Measurements from ENCODE around the gene TMEM141. TPM values are rescaled to one million over a fixed set of nuclear protein-coding genes. Genes with fewer than 3 reads are reported as not detected.
A peak's percentile ranks its signal among the peaks of the same experiment; 100 is the strongest.

Gene TMEM141
- total and polyA plus RNA-seq, 2 donors (not counting 3 experiments of a cell fraction or from before 2014, with no cell fraction given) = 43.2 to 146 TPM

- Histone ChIP-seq H3K4me3 (replicated peaks in 1 of 3; ENCODE audit: insufficient read depth in 1 of 3, low read depth in 1 of 3, low read length in 3 of 3) (peak overlapping the region; percentile 78 to 98 (median 90)), H3K79me2 (ENCODE audit: control insufficient read depth, insufficient read depth, low read length) (peaks cover 47% of the 10 kb centered on the region), H4K20me1 (replicated peaks; ENCODE audit: control insufficient read depth, extremely low read depth, insufficient read depth, low read length) (no peaks in the 10 kb centered on the region), H3K9me3 (replicated peaks; ENCODE audit: control insufficient read depth, insufficient read depth, low read length) (no peaks in the 10 kb centered on the region), H3K9ac (replicated peaks; ENCODE audit: extremely low read depth, insufficient read depth, low read length) (peak overlapping the region; percentile 80), H3K36me3 (ENCODE audit: control insufficient read depth in 2 of 2, extremely low read depth in 1 of 2, insufficient read depth in 2 of 2, low read length in 2 of 2) (peaks cover 3 to 6% of the 10 kb centered on the region in 2 experiments), H2AFZ (ENCODE audit: low read depth, low read length) (no peak overlapping the region), H3K27ac (ENCODE audit: insufficient read depth, low read depth, low read length) (no peak overlapping the region), H3K4me2 (ENCODE audit: insufficient read depth, low read length) (peak overlapping the region; percentile 70), H3K4me1 (ENCODE audit: control insufficient read depth, extremely low read depth, insufficient read depth, low read length) (peaks cover 15% of the 10 kb centered on the region), H3K27me3 (ENCODE audit: control insufficient read depth in 2 of 2, insufficient read depth in 2 of 2, low read length in 2 of 2) (no peaks in the 10 kb centered on the region), H3K9me1 (replicated peaks; ENCODE audit: control insufficient read depth, extremely low read depth, insufficient read depth, low read length) (no peaks in the 10 kb centered on the region)
- intact Hi-C loops (cut with micrococcal nuclease) = loop anchor here (5.0 kb wide), 1 partner anchor 34 kb away; the partner anchor contains the start of gene AJM1
- POLR2A ChIA-PET = no interaction called here
- TF ChIP-seq JUN (IDR thresholded peaks at IDR 0.05; ENCODE audit: borderline replicate concordance, insufficient read depth, insufficient read length, low read depth) (no peak), POLR2AphosphoS5 (IDR thresholded peaks at IDR 0.05; ENCODE audit: insufficient read depth, low read depth, low read length) (no peak), MAX (IDR thresholded peaks at IDR 0.05; ENCODE audit: insufficient read depth, insufficient read length) (no peak), POLR2A (IDR thresholded peaks at IDR 0.05; ENCODE audit: low read depth, low read length) (no peak), EZH2 (IDR thresholded peaks at IDR 0.05; ENCODE audit: borderline replicate concordance, low read depth, low read length, severe bottlenecking) (no peak), MYC (IDR thresholded peaks at IDR 0.05; ENCODE audit: low read depth, low read length) (no peak), CTCF (IDR thresholded peaks at IDR 0.05; ENCODE audit: extremely low read depth in 1 of 2, insufficient read depth in 1 of 2, low read depth in 1 of 2, low read length in 2 of 2) (no peak), FOS (IDR thresholded peaks at IDR 0.05; ENCODE audit: borderline replicate concordance, insufficient read depth, low read length) (no peak), GATA2 (IDR thresholded peaks at IDR 0.05; ENCODE audit: insufficient read depth, insufficient read length, low read depth, low read length) (no peak)
- CTCF ChIA-PET = interaction anchor here (0.7 to 3.7 kb wide), 3 partner anchors 11 to 33 kb away, joined by 3 to 13 read pairs (median 7); partner anchors contain the start of gene AJM1
- DNase-seq (ENCODE audit: low read depth, low spot score) (peak; percentile 34), FAIRE-seq (peak; percentile 67)
- dilution Hi-C loops (cut with MboI; ENCODE audit: extremely low pct_ligation_motif_present, low sequenced_read_pairs) = loop anchor here (25.0 kb wide), 1 partner anchor 129 kb away; the partner anchor contains the start of genes C8G and FBXW5
- no TSS peak for BruUV-seq (replicated peaks)
These were observed 17.6 kb downstream of the TMEM141 start for GRCh38 chr9:136808806-136809158.

Measured in endothelial cell of umbilical vein (primary cell).